Activated CD4-positive, alpha-beta T cell treated with anti-CD3 and anti-CD28 coated beads, Interleukin-2, Interleukin-4, amounts not matched to agents 100 ng/mL and 50 ng/mL, durations not matched to agents 16 hours and 8 hours (primary cell): ENCODE data around the gene TUBB.
"Not testable (repeated sequence)": the region's sequence is repeated elsewhere in the genome, so short reads cannot be mapped to it uniquely, and the experiment has no call there.

Experiments
- DNase-seq: peaks from one replicate; pipeline ENCODE4 v3.0.0-alpha.2; 2020; ENCODE audit warnings: low spot score

The TUBB gene

GRCh38 chr6:30741063-30741779, 21.1 kb downstream of the TUBB start:
- no peak for DNase-seq

GRCh38 chr6:30741789-30742315, 21.7 kb downstream of the TUBB start:
- DNase-seq: peak; percentile 30

GRCh38 chr6:30742316-30743098, 22.4 kb downstream of the TUBB start, which contains the start of gene FLOT1:
Gene FLOT1, minus strand, starts transcription at chr6:30742687. Its CDS starts 498 bp downstream, at chr6:30742189.
- peak; percentile 99 for DNase-seq

- DNase-seq: peak; percentile 55
Observed at GRCh38 chr6:30743099-30744053, 23.2 kb downstream of the TUBB start.

GRCh38 chr6:30744054-30744805, 24.1 kb downstream of the TUBB start, which contains the start of gene IER3:
Gene IER3, minus strand, starts transcription at chr6:30744547. Its CDS starts 29 bp downstream, at chr6:30744518.
- DNase-seq: peak; percentile 91

- no peak for DNase-seq
Observed at GRCh38 chr6:30747300-30747687, 27.1 kb downstream of the TUBB start.

- no peak for DNase-seq
Observed at GRCh38 chr6:30747902-30748769, 28.0 kb downstream of the TUBB start.

- DNase-seq: no peak
Observed at GRCh38 chr6:30748851-30749540, 28.8 kb downstream of the TUBB start.

- DNase-seq: no peak
Observed at GRCh38 chr6:30749554-30750378, 29.6 kb downstream of the TUBB start.

GRCh38 chr6:30750379-30750668, 30.2 kb downstream of the TUBB start:
- DNase-seq: no peak

- no peak for DNase-seq
Observed at GRCh38 chr6:30752157-30752927, 32.2 kb downstream of the TUBB start.

GRCh38 chr6:30754631-30755030, 34.5 kb downstream of the TUBB start:
- no peak for DNase-seq

- DNase-seq: not testable (repeated sequence)
Observed at GRCh38 chr6:30756405-30757003, 36.4 kb downstream of the TUBB start.

- DNase-seq: no peak
Observed at GRCh38 chr6:30757261-30757904, 37.2 kb downstream of the TUBB start.

GRCh38 chr6:30759575-30760239, 39.6 kb downstream of the TUBB start:
- DNase-seq: no peak

GRCh38 chr6:30760549-30760948, 40.4 kb downstream of the TUBB start:
- no peak for DNase-seq
